ENCODE data around the gene ATG16L2. TPM values are rescaled to one million over a fixed set of nuclear protein-coding genes. Genes with fewer than 3 reads are reported as not detected.

Gene ATG16L2
- total RNA-seq, 1 experiment from 2014 or later, result 17.3 TPM

- H4K8ac ChIP-seq (replicated peaks; ENCODE audit: insufficient read length, low read depth, low read length), result no peak overlapping the region
- DNase-seq, result no peak
- no peak overlapping the region for H2BK120ac ChIP-seq (ENCODE audit: low read depth, low read length, poor library complexity, severe bottlenecking)
- no CpG with 5 or more reads among the region's 13 CpGs for WGBS (ENCODE audit: extremely low coverage, insufficient read length, low lambda C conversion rate)
- no peaks in the 10 kb centered on the region for H4K20me1 ChIP-seq (ENCODE audit: control insufficient read depth, insufficient read depth, insufficient read length)
- H2BK20ac ChIP-seq (ENCODE audit: low read depth, low read length, poor library complexity, severe bottlenecking), result no peak overlapping the region
- H3K4me2 ChIP-seq (ENCODE audit: insufficient read depth, insufficient read length, low read length), result no peak overlapping the region
- no peak overlapping the region for H3K27ac ChIP-seq (ENCODE audit: insufficient read length, low read depth, low read length)
- Mint-ChIP-seq H3K27me3 (ENCODE audit: low read depth) (peaks cover 6% of the 10 kb centered on the region), H3K4me3 (no peak overlapping the region), H3K4me1 (peaks cover 9 to 12% of the 10 kb centered on the region in 2 experiments), H3K36me3 (ENCODE audit: insufficient read depth in 1 of 3, low read depth in 3 of 3) (peaks cover 0 to 2% (median 0%) of the 10 kb centered on the region in 3 experiments; a peak in 2 of 7 replicates), H3K27ac (no peak overlapping the region), H3K9me3 (no peaks in the 10 kb centered on the region)
- no peak overlapping the region for H2AK5ac ChIP-seq (ENCODE audit: insufficient read length, low read length)
- H3K23me2 ChIP-seq (ENCODE audit: insufficient read length, low read depth, low read length, poor library complexity, severe bottlenecking), result no peaks in the 10 kb centered on the region
- no peaks in the 10 kb centered on the region for H3K9me3 ChIP-seq (ENCODE audit: control insufficient read depth, low read depth, low read length)
- no peak overlapping the region for H3T11ph ChIP-seq (ENCODE audit: low read length)
- H3K9ac ChIP-seq (ENCODE audit: extremely low read depth, insufficient read length, low read length), result no peak overlapping the region
- H4K91ac ChIP-seq (ENCODE audit: insufficient read length, low read depth, low read length), result no peak overlapping the region
- H3K79me1 ChIP-seq (ENCODE audit: insufficient read depth, low read depth, low read length, poor library complexity, severe bottlenecking), result no peaks in the 10 kb centered on the region
- H3K4ac ChIP-seq (ENCODE audit: low read depth, low read length), result no peak overlapping the region
- H3K18ac ChIP-seq (ENCODE audit: insufficient read length, low read depth, low read length), result no peak overlapping the region
- no peak overlapping the region for H2AFZ ChIP-seq (ENCODE audit: low read length)
- H3K27me3 ChIP-seq (ENCODE audit: insufficient read depth, low read length), result no peaks in the 10 kb centered on the region
- H3K23ac ChIP-seq (ENCODE audit: insufficient read length, low read depth, low read length), result no peak overlapping the region
- TF ChIP-seq CTCF (conservative IDR thresholded peaks at IDR 0.05), result no peak
- no peak overlapping the region for H2BK5ac ChIP-seq (ENCODE audit: insufficient read length, low read length)
- no peaks in the 10 kb centered on the region for H3K4me1 ChIP-seq (ENCODE audit: insufficient read depth, low read length)
- no peak overlapping the region for H2BK12ac ChIP-seq (ENCODE audit: insufficient read length, low read depth, low read length)
- no peaks in the 10 kb centered on the region for H3K79me2 ChIP-seq (ENCODE audit: insufficient read depth, low read length)
- no peak overlapping the region for H4K5ac ChIP-seq (ENCODE audit: insufficient read length, low read depth, low read length)
- H3K56ac ChIP-seq (ENCODE audit: insufficient read length, low read depth, low read length), result no peak overlapping the region
- H3K14ac ChIP-seq (ENCODE audit: insufficient read depth, low read length), result no peak overlapping the region
- H2BK15ac ChIP-seq (ENCODE audit: low read depth, low read length), result no peak overlapping the region
These were observed 15.0 kb downstream of the ATG16L2 start for GRCh38 chr11:72829178-72829577.
